Karpas-422 (cell line): ENCODE measurements around the gene C7orf33. TPM values are rescaled to one million over a fixed set of nuclear protein-coding genes. Genes with fewer than 3 reads are reported as not detected.

ENCODE experiments used
- DNase-seq: peaks from one replicate; pipeline ENCODE4 v3.0.0-alpha.2; 2015
- H2AFZ ChIP-seq: fragments of 200-600 bp; sonication (generic); 2 replicates; pipeline ENCODE4 v1.6.1; 2014; ENCODE audit warnings: antibody characterized with exemption, low read length, mixed read lengths
- H3K27ac ChIP-seq: fragments of 200-600 bp; sonication (generic); 2 replicates; pipeline ENCODE4 v1.5.1; 2014; ENCODE audit warnings: mild to moderate bottlenecking, low read length, moderate library complexity
- H3K27me3 ChIP-seq: fragments of 200-600 bp; sonication (generic); 2 replicates; pipeline ENCODE4 v1.6.1; 2014; ENCODE audit warnings: low read length, mixed read lengths
- H3K36me3 ChIP-seq: fragments of 200-600 bp; sonication (generic); 2 replicates; pipeline ENCODE4 v1.6.1; 2014; ENCODE audit warnings: low read length, mixed read lengths; ENCODE audit not compliant: insufficient read depth
- H3K4me1 ChIP-seq: fragments of 200-600 bp; sonication (generic); 2 replicates; pipeline ENCODE4 v1.6.1; 2014; ENCODE audit warnings: mild to moderate bottlenecking, low read length, mixed read lengths
- H3K4me2 ChIP-seq: fragments of 200-600 bp; sonication (generic); 2 replicates; pipeline ENCODE4 v1.6.1; 2014; ENCODE audit warnings: low read length, low read depth, mild to moderate bottlenecking; ENCODE audit not compliant: poor library complexity, severe bottlenecking
- H3K4me3 ChIP-seq: fragments of 200-600 bp; sonication (generic); 2 replicates; pipeline ENCODE4 v1.5.1; 2014; ENCODE audit warnings: mild to moderate bottlenecking, antibody characterized with exemption, low read length, mixed read lengths
- H3K79me2 ChIP-seq: fragments of 200-600 bp; sonication (generic); 2 replicates; pipeline ENCODE4 v1.6.1; 2014; ENCODE audit warnings: mild to moderate bottlenecking, low read length, mixed read lengths
- H3K9ac ChIP-seq: fragments of 200-600 bp; sonication (generic); 2 replicates; pipeline ENCODE4 v1.6.0; 2014; ENCODE audit warnings: low read length
- H3K9me2 ChIP-seq: fragments of 200-600 bp; sonication (generic), shearing (Covaris generic); replicated peaks from 2 replicates; pipeline ENCODE4 v1.6.0; 2014; ENCODE audit warnings: mild to moderate bottlenecking, low read length, moderate library complexity; ENCODE audit not compliant: insufficient read depth
- H3K9me3 ChIP-seq: fragments of 300-700, 200-600 bp; sonication (generic); 2 replicates; pipeline ENCODE4 v1.6.1; 2014; ENCODE audit warnings: low read length, mixed read lengths
- H4K20me1 ChIP-seq: fragments of 200-600 bp; sonication (generic); 2 replicates; pipeline ENCODE4 v1.6.1; 2014; ENCODE audit warnings: mild to moderate bottlenecking, antibody characterized with exemption, low read length, low read depth; ENCODE audit not compliant: insufficient read depth
- total RNA-seq: library from RNA; depleted of rRNA; stranded (reverse); fragments of >200 nt; shearing (Covaris generic); gene quantifications from 2 replicates; pipeline ENCODE4 v1.2.3, GENCODE V29; 2014; ENCODE audit warnings: low replicate concordance

Gene C7orf33
- total RNA-seq, 1 experiment from 2014 or later: not detected

GRCh38 chr7:148623586-148624282 is 33.2 kb downstream of the C7orf33 start:
- Histone ChIP-seq H3K36me3 (no peaks in the 10 kb centered on the region), H3K79me2 (no peaks in the 10 kb centered on the region), H3K4me3 (no peak overlapping the region), H4K20me1 (no peaks in the 10 kb centered on the region), H3K4me1 (no peaks in the 10 kb centered on the region), H3K9me2 (no peaks in the 10 kb centered on the region), H3K9ac (no peak overlapping the region), H3K27me3 (no peaks in the 10 kb centered on the region), H3K4me2 (no peak overlapping the region), H3K9me3 (no peaks in the 10 kb centered on the region), H2AFZ (no peak overlapping the region), H3K27ac (no peak overlapping the region)
- no peak for DNase-seq

GRCh38 chr7:148624735-148625134 is 34.2 kb downstream of the C7orf33 start:
- no peak overlapping the region for H3K4me2 ChIP-seq
- H3K36me3 ChIP-seq: no peaks in the 10 kb centered on the region
- H3K4me3 ChIP-seq: no peak overlapping the region
- no peak overlapping the region for H3K27ac ChIP-seq
- no peak overlapping the region for H3K9ac ChIP-seq
- H3K79me2 ChIP-seq: no peaks in the 10 kb centered on the region
- H3K9me2 ChIP-seq: no peaks in the 10 kb centered on the region
- no peak overlapping the region for H2AFZ ChIP-seq
- H3K4me1 ChIP-seq: no peaks in the 10 kb centered on the region
- no peaks in the 10 kb centered on the region for H3K9me3 ChIP-seq
- H3K27me3 ChIP-seq: no peaks in the 10 kb centered on the region
- DNase-seq: no peak
- H4K20me1 ChIP-seq: no peaks in the 10 kb centered on the region

- Histone ChIP-seq H3K4me3 (no peak overlapping the region), H3K9me3 (no peaks in the 10 kb centered on the region), H3K79me2 (no peaks in the 10 kb centered on the region), H3K27ac (no peak overlapping the region), H3K4me2 (no peak overlapping the region), H3K27me3 (no peaks in the 10 kb centered on the region), H3K9me2 (no peaks in the 10 kb centered on the region), H3K4me1 (no peaks in the 10 kb centered on the region), H3K36me3 (no peaks in the 10 kb centered on the region), H2AFZ (no peak overlapping the region), H3K9ac (no peak overlapping the region), H4K20me1 (no peaks in the 10 kb centered on the region)
- no peak for DNase-seq
Observed at GRCh38 chr7:148625342-148625741, 34.8 kb downstream of the C7orf33 start.

- H3K9ac ChIP-seq: no peak overlapping the region
- no peaks in the 10 kb centered on the region for H3K36me3 ChIP-seq
- H3K4me1 ChIP-seq: no peaks in the 10 kb centered on the region
- H2AFZ ChIP-seq: no peak overlapping the region
- H3K27me3 ChIP-seq: no peaks in the 10 kb centered on the region
- no peak overlapping the region for H3K4me3 ChIP-seq
- no peaks in the 10 kb centered on the region for H4K20me1 ChIP-seq
- H3K79me2 ChIP-seq: no peaks in the 10 kb centered on the region
- no peaks in the 10 kb centered on the region for H3K9me2 ChIP-seq
- no peak overlapping the region for H3K27ac ChIP-seq
- H3K9me3 ChIP-seq: no peaks in the 10 kb centered on the region
- DNase-seq: no peak
- H3K4me2 ChIP-seq: no peak overlapping the region
Observed at GRCh38 chr7:148626828-148627227, 36.3 kb downstream of the C7orf33 start.

GRCh38 chr7:148628011-148628410 is 37.4 kb downstream of the C7orf33 start:
- no peak for DNase-seq
- Histone ChIP-seq H3K4me2 (no peak overlapping the region), H3K36me3 (no peaks in the 10 kb centered on the region), H2AFZ (no peak overlapping the region), H3K79me2 (no peaks in the 10 kb centered on the region), H3K9me3 (no peaks in the 10 kb centered on the region), H3K9me2 (no peaks in the 10 kb centered on the region), H3K4me1 (no peaks in the 10 kb centered on the region), H4K20me1 (no peaks in the 10 kb centered on the region), H3K9ac (no peak overlapping the region), H3K27me3 (no peaks in the 10 kb centered on the region), H3K4me3 (no peak overlapping the region), H3K27ac (no peak overlapping the region)

- H3K4me3 ChIP-seq: no peak overlapping the region
- no peaks in the 10 kb centered on the region for H3K79me2 ChIP-seq
- no peak for DNase-seq
- no peaks in the 10 kb centered on the region for H3K9me2 ChIP-seq
- no peaks in the 10 kb centered on the region for H3K4me1 ChIP-seq
- H3K27me3 ChIP-seq: no peaks in the 10 kb centered on the region
- no peaks in the 10 kb centered on the region for H3K36me3 ChIP-seq
- H3K4me2 ChIP-seq: no peak overlapping the region
- H2AFZ ChIP-seq: no peak overlapping the region
- H3K27ac ChIP-seq: no peak overlapping the region
- no peak overlapping the region for H3K9ac ChIP-seq
- no peaks in the 10 kb centered on the region for H4K20me1 ChIP-seq
- no peaks in the 10 kb centered on the region for H3K9me3 ChIP-seq
Observed at GRCh38 chr7:148630078-148630477, 39.5 kb downstream of the C7orf33 start.

GRCh38 chr7:148633761-148634160 is 43.2 kb downstream of the C7orf33 start:
- no peaks in the 10 kb centered on the region for H3K9me3 ChIP-seq
- no peaks in the 10 kb centered on the region for H3K36me3 ChIP-seq
- H4K20me1 ChIP-seq: no peaks in the 10 kb centered on the region
- H3K4me3 ChIP-seq: no peak overlapping the region
- DNase-seq: no peak
- H3K79me2 ChIP-seq: no peaks in the 10 kb centered on the region
- H3K9ac ChIP-seq: no peak overlapping the region
- H3K4me2 ChIP-seq: no peak overlapping the region
- H3K9me2 ChIP-seq: no peaks in the 10 kb centered on the region
- no peak overlapping the region for H2AFZ ChIP-seq
- H3K27me3 ChIP-seq: no peaks in the 10 kb centered on the region
- H3K27ac ChIP-seq: no peak overlapping the region
- H3K4me1 ChIP-seq: no peaks in the 10 kb centered on the region

GRCh38 chr7:148637094-148637493 is 46.5 kb downstream of the C7orf33 start:
- no peak overlapping the region for H2AFZ ChIP-seq
- H3K4me1 ChIP-seq: no peaks in the 10 kb centered on the region
- H3K9me2 ChIP-seq: no peaks in the 10 kb centered on the region
- H3K36me3 ChIP-seq: no peaks in the 10 kb centered on the region
- H4K20me1 ChIP-seq: no peaks in the 10 kb centered on the region
- H3K9ac ChIP-seq: no peak overlapping the region
- H3K27ac ChIP-seq: no peak overlapping the region
- H3K79me2 ChIP-seq: no peaks in the 10 kb centered on the region
- no peak overlapping the region for H3K4me3 ChIP-seq
- H3K9me3 ChIP-seq: no peaks in the 10 kb centered on the region
- no peaks in the 10 kb centered on the region for H3K27me3 ChIP-seq
- H3K4me2 ChIP-seq: no peak overlapping the region
- DNase-seq: no peak
